HG03196 (cell line): Measurements from ENCODE around the gene BBS12.

ENCODE experiments used
- ATAC-seq: cut with Tn5 transposase; IDR thresholded peaks from one replicate; pipeline ENCODE4 v1.9.1; 2021; ENCODE audit not compliant: unreplicated experiment

The BBS12 gene

GRCh38 chr4:122732329-122733026 lies at the start of gene BBS12:
Gene BBS12 (plus strand): TSS chr4:122732704. CDS start chr4:122741893, 9,189 bp downstream.
- peak; percentile 100 for ATAC-seq

GRCh38 chr4:122686691-122687090 lies 45.8 kb upstream of the BBS12 start:
- no peak for ATAC-seq

- no peak for ATAC-seq
Measured at GRCh38 chr4:122687531-122688061, 44.9 kb upstream of the BBS12 start.

- no peak for ATAC-seq
Measured at GRCh38 chr4:122688529-122689140, 43.9 kb upstream of the BBS12 start.

GRCh38 chr4:122689972-122690371 lies 42.5 kb upstream of the BBS12 start:
- peak; percentile 93 for ATAC-seq

GRCh38 chr4:122691988-122692387 lies 40.5 kb upstream of the BBS12 start:
- no peak for ATAC-seq

GRCh38 chr4:122692641-122693520 lies 39.6 kb upstream of the BBS12 start:
- ATAC-seq, result no peak

GRCh38 chr4:122695226-122695625 lies 37.3 kb upstream of the BBS12 start:
- no peak for ATAC-seq

GRCh38 chr4:122700178-122700725 lies 32.3 kb upstream of the BBS12 start:
- ATAC-seq, result no peak

- no peak for ATAC-seq
Measured at GRCh38 chr4:122701061-122701460, 31.4 kb upstream of the BBS12 start.

GRCh38 chr4:122701965-122702364 lies 30.5 kb upstream of the BBS12 start:
- ATAC-seq, result no peak

GRCh38 chr4:122702939-122703338 lies 29.6 kb upstream of the BBS12 start:
- ATAC-seq, result no peak

- no peak for ATAC-seq
Measured at GRCh38 chr4:122703868-122704267, 28.6 kb upstream of the BBS12 start.

- ATAC-seq, result no peak
Measured at GRCh38 chr4:122705009-122705408, 27.5 kb upstream of the BBS12 start.

- ATAC-seq, result no peak
Measured at GRCh38 chr4:122705547-122706117, 26.9 kb upstream of the BBS12 start.

- no peak for ATAC-seq
Measured at GRCh38 chr4:122706511-122706910, 26.0 kb upstream of the BBS12 start.

GRCh38 chr4:122707497-122707896 lies 25.0 kb upstream of the BBS12 start:
- no peak for ATAC-seq

GRCh38 chr4:122709236-122709635 lies 23.3 kb upstream of the BBS12 start:
- no peak for ATAC-seq

GRCh38 chr4:122710434-122711308 lies 21.8 kb upstream of the BBS12 start:
- no peak for ATAC-seq

GRCh38 chr4:122711919-122712318 lies 20.6 kb upstream of the BBS12 start:
- no peak for ATAC-seq
